Measurements from ENCODE around the gene ODAD4. TPM values are rescaled to one million over a fixed set of nuclear protein-coding genes. Genes with fewer than 3 reads are reported as not detected.

Gene ODAD4
- polyA plus RNA-seq, 3 donors: 0.04 to 0.28 (median 0.23) TPM

- Histone ChIP-seq H3K4me1 (ENCODE audit: control insufficient read depth in 1 of 2, insufficient read depth in 2 of 2, low read length in 2 of 2) (peaks cover 0 to 7% of the 10 kb centered on the region in 2 donors), H3K27me3 (ENCODE audit: control insufficient read depth in 2 of 2, insufficient read depth in 2 of 2, low read length in 2 of 2) (no peaks in the 10 kb centered on the region), H3K9me3 (replicated peaks in 1 of 2; ENCODE audit: control insufficient read depth in 1 of 2, insufficient read depth in 1 of 2, low read length in 2 of 2) (no peaks in the 10 kb centered on the region), H3K36me3 (replicated peaks in 1 of 2; ENCODE audit: control insufficient read depth in 1 of 2, insufficient read depth in 2 of 2, low read length in 2 of 2) (no peaks in the 10 kb centered on the region), H2AFZ (ENCODE audit: insufficient read depth, low read depth, low read length, poor library complexity, severe bottlenecking) (no peak overlapping the region), H3K9ac (ENCODE audit: insufficient read depth, low read length, poor library complexity, severe bottlenecking) (no peak overlapping the region), H3K79me2 (ENCODE audit: insufficient read depth, low read length) (no peaks in the 10 kb centered on the region), H3K4me2 (replicated peaks; ENCODE audit: extremely low read depth, low read length, poor library complexity, severe bottlenecking) (no peak overlapping the region), H4K20me1 (ENCODE audit: insufficient read depth, low read length) (no peaks in the 10 kb centered on the region), H3K27ac (ENCODE audit: low read depth in 1 of 2, low read length in 2 of 2) (no peak overlapping the region), H3K4me3 (replicated peaks in 1 of 3; ENCODE audit: low read depth in 2 of 3, low read length in 3 of 3) (no peak overlapping the region)
- peaks cover 15% of the 10 kb centered on the region for H3K4me1 Mint-ChIP-seq
- TF ChIP-seq CTCF (IDR thresholded peaks at IDR 0.05): no peak
- no peak overlapping the region for H3K27ac Mint-ChIP-seq
- intact Hi-C loops (cut with micrococcal nuclease): no loop called here
- H3K36me3 Mint-ChIP-seq: no peaks in the 10 kb centered on the region
- H3K9me3 Mint-ChIP-seq: no peaks in the 10 kb centered on the region
- H3K4me3 Mint-ChIP-seq: no peak overlapping the region
- WGBS (ENCODE audit: insufficient coverage): no CpG with 5 or more reads among the region's 6 CpGs
- DNase-seq: no peak
- H3K27me3 Mint-ChIP-seq (ENCODE audit: low read depth in 3 of 3): no peaks in the 10 kb centered on the region
Measured at GRCh38 chr17:41956522-41956921, 26.1 kb downstream of the ODAD4 start.

- Histone ChIP-seq H3K36me3 (replicated peaks in 1 of 2; ENCODE audit: control insufficient read depth in 1 of 2, insufficient read depth in 2 of 2, low read length in 2 of 2) (no peaks in the 10 kb centered on the region), H3K4me2 (replicated peaks; ENCODE audit: extremely low read depth, low read length, poor library complexity, severe bottlenecking) (no peak overlapping the region), H3K4me1 (ENCODE audit: control insufficient read depth in 1 of 2, insufficient read depth in 2 of 2, low read length in 2 of 2) (peaks cover 0 to 7% of the 10 kb centered on the region in 2 donors), H2AFZ (ENCODE audit: insufficient read depth, low read depth, low read length, poor library complexity, severe bottlenecking) (peak overlapping the region; percentile 37), H3K79me2 (ENCODE audit: insufficient read depth, low read length) (no peaks in the 10 kb centered on the region), H3K4me3 (replicated peaks in 1 of 3; ENCODE audit: low read depth in 2 of 3, low read length in 3 of 3) (no peak overlapping the region), H3K9me3 (replicated peaks in 1 of 2; ENCODE audit: control insufficient read depth in 1 of 2, insufficient read depth in 1 of 2, low read length in 2 of 2) (no peaks in the 10 kb centered on the region), H3K9ac (ENCODE audit: insufficient read depth, low read length, poor library complexity, severe bottlenecking) (no peak overlapping the region), H3K27ac (ENCODE audit: low read depth in 1 of 2, low read length in 2 of 2) (no peak overlapping the region), H3K27me3 (ENCODE audit: control insufficient read depth in 2 of 2, insufficient read depth in 2 of 2, low read length in 2 of 2) (no peaks in the 10 kb centered on the region), H4K20me1 (ENCODE audit: insufficient read depth, low read length) (no peaks in the 10 kb centered on the region)
- 63% methylated on average over 9 of the region's 11 CpGs for WGBS (ENCODE audit: insufficient coverage)
- no peak for TF ChIP-seq CTCF (IDR thresholded peaks at IDR 0.05)
- H3K27ac Mint-ChIP-seq: peak overlapping the region in 1 of 7 donors; percentile 21
- intact Hi-C loops (cut with micrococcal nuclease): no loop called here
- no peaks in the 10 kb centered on the region for H3K36me3 Mint-ChIP-seq
- peaks cover 15% of the 10 kb centered on the region for H3K4me1 Mint-ChIP-seq
- H3K9me3 Mint-ChIP-seq: no peaks in the 10 kb centered on the region
- no peak for DNase-seq
- no peak overlapping the region for H3K4me3 Mint-ChIP-seq
- H3K27me3 Mint-ChIP-seq (ENCODE audit: low read depth in 3 of 3): no peaks in the 10 kb centered on the region
Measured at GRCh38 chr17:41957031-41957868, 26.8 kb downstream of the ODAD4 start.

All from CD14-positive monocyte (primary cell).